ENCODE measurements around the gene CHEK1. TPM values are rescaled to one million over a fixed set of nuclear protein-coding genes. Genes with fewer than 3 reads are reported as not detected.

CHEK1 gene
- total RNA-seq, 1 donor from 2014 or later, result 106 TPM

DNA sequence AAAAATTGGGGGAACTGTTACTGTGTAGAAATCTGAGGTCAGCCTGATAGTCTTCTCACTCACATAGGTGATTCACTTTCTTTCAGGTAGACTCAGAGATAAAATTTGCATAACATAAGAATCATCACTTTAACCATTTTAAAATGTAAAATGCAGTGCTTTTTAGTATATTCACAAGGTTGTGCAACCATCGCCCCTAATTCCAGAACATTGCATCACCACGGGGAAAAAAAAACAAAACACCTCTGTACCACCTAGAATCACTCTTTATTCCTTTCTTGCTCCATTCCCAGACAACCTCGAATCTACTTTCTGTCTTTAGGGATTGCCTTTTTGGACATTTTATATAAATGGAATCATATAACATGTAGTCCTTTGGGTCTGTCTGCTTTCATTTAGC is 20.9 kb downstream of the CHEK1 start:
- Mint-ChIP-seq H3K4me3 (no peak overlapping the region), H3K36me3 (ENCODE audit: low read depth) (peaks cover 30% of the 10 kb centered on the region), H3K27me3 (ENCODE audit: low read depth) (no peaks in the 10 kb centered on the region), H3K9me3 (no peaks in the 10 kb centered on the region), H3K27ac (ENCODE audit: unreplicated experiment) (no peak overlapping the region), H3K4me1 (no peaks in the 10 kb centered on the region)
- DNase-seq (ENCODE audit: low read depth, low spot score), result no peak
- no peak for TF ChIP-seq CTCF (conservative IDR thresholded peaks at IDR 0.05)

- no peak for TF ChIP-seq CTCF (conservative IDR thresholded peaks at IDR 0.05)
- H3K4me3 Mint-ChIP-seq, result no peak overlapping the region
- H3K27me3 Mint-ChIP-seq (ENCODE audit: low read depth), result no peaks in the 10 kb centered on the region
- H3K9me3 Mint-ChIP-seq, result no peaks in the 10 kb centered on the region
- no peaks in the 10 kb centered on the region for H3K4me1 Mint-ChIP-seq
- no peak for DNase-seq (ENCODE audit: low read depth, low spot score)
- no peak overlapping the region for H3K27ac Mint-ChIP-seq (ENCODE audit: unreplicated experiment)
- H3K36me3 Mint-ChIP-seq (ENCODE audit: low read depth), result peaks cover 23% of the 10 kb centered on the region
Measured at GRCh38 chr11:125649465-125650166, 24.7 kb downstream of the CHEK1 start.

GRCh38 chr11:125662689-125663088 is 37.7 kb downstream of the CHEK1 start:
- TF ChIP-seq CTCF (conservative IDR thresholded peaks at IDR 0.05), result no peak
- no peak for DNase-seq (ENCODE audit: low read depth, low spot score)
- Mint-ChIP-seq H3K9me3 (peaks cover 27% of the 10 kb centered on the region), H3K36me3 (ENCODE audit: low read depth) (peaks cover 50% of the 10 kb centered on the region), H3K27ac (ENCODE audit: unreplicated experiment) (no peak overlapping the region), H3K4me3 (no peak overlapping the region), H3K4me1 (no peaks in the 10 kb centered on the region), H3K27me3 (ENCODE audit: low read depth) (no peaks in the 10 kb centered on the region)

GRCh38 chr11:125663910-125664309 is 38.9 kb downstream of the CHEK1 start:
- TF ChIP-seq CTCF (conservative IDR thresholded peaks at IDR 0.05), result no peak
- no peak overlapping the region for H3K4me3 Mint-ChIP-seq
- H3K9me3 Mint-ChIP-seq, result peaks cover 27% of the 10 kb centered on the region
- no peaks in the 10 kb centered on the region for H3K4me1 Mint-ChIP-seq
- peaks cover 56% of the 10 kb centered on the region for H3K36me3 Mint-ChIP-seq (ENCODE audit: low read depth)
- no peak overlapping the region for H3K27ac Mint-ChIP-seq (ENCODE audit: unreplicated experiment)
- DNase-seq (ENCODE audit: low read depth, low spot score), result no peak
- no peaks in the 10 kb centered on the region for H3K27me3 Mint-ChIP-seq (ENCODE audit: low read depth)

- TF ChIP-seq CTCF (conservative IDR thresholded peaks at IDR 0.05), result no peak
- Mint-ChIP-seq H3K9me3 (peaks cover 27% of the 10 kb centered on the region), H3K4me1 (no peaks in the 10 kb centered on the region), H3K27me3 (ENCODE audit: low read depth) (no peaks in the 10 kb centered on the region), H3K4me3 (no peak overlapping the region), H3K36me3 (ENCODE audit: low read depth) (peaks cover 63% of the 10 kb centered on the region), H3K27ac (ENCODE audit: unreplicated experiment) (no peak overlapping the region)
- no peak for DNase-seq (ENCODE audit: low read depth, low spot score)
Measured at GRCh38 chr11:125667151-125667550, 42.2 kb downstream of the CHEK1 start.
